NCI-H2081 (cell line): ENCODE results near the gene ST8SIA1.
"Not testable (repeated sequence)": the region's sequence is repeated elsewhere in the genome, so short reads cannot be mapped to it uniquely, and the experiment has no call there.

Source experiments
- DNase-seq, 2 experiments: peaks; one replicate each; lab custom pipeline; 2025; lab: John Stamatoyannopoulos, UW

The ST8SIA1 gene

DNA sequence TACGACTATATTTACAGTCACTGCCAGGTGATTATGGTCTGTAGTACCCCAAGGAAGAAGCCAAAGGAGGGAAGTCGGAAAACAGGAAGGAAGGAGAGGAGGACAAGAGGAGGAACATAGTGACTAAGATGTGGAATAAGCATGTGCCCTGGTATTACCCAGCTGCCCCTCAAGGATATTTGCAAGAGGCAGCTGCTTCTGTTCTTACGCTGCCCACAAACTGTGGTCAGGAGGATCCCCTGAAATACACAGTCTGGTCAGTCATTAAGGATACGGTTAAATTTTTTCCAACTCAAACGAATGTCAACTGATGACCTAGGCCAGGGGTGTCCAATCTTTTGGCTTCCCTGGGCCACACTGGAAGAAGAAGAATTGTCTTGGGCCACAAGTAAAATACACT, 162.0 kb downstream of the ST8SIA1 start:
- no peak for DNase-seq

GRCh38 chr12:22169376-22169775, 165.1 kb downstream of the ST8SIA1 start:
- no peak for DNase-seq

- DNase-seq, result no peak
These were observed 170.4 kb downstream of the ST8SIA1 start for GRCh38 chr12:22164139-22164538.

- no peak for DNase-seq
These were observed 170.9 kb downstream of the ST8SIA1 start for GRCh38 chr12:22163594-22163993.

- no peak for DNase-seq
These were observed 174.0 kb downstream of the ST8SIA1 start for GRCh38 chr12:22160396-22161003.

DNA sequence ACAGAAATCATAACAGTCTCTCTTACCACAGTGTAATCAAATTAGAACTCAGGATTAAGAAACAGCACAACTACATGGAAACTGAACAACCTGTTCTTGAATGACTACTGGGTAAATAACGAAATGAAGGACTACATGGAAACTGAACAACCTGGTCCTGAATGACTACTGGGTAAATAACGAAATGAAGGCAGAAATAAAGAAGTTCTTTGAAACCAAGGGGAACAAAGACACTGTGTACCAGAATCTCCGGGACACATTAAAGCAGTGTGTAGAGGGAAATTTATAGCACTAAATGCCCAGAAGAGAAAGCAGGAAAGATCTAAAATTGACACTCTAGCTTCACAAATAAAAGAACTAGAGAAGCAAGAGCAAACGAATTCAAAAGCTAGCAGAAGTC, 185.2 kb downstream of the ST8SIA1 start:
- DNase-seq, result not testable (repeated sequence)

DNA sequence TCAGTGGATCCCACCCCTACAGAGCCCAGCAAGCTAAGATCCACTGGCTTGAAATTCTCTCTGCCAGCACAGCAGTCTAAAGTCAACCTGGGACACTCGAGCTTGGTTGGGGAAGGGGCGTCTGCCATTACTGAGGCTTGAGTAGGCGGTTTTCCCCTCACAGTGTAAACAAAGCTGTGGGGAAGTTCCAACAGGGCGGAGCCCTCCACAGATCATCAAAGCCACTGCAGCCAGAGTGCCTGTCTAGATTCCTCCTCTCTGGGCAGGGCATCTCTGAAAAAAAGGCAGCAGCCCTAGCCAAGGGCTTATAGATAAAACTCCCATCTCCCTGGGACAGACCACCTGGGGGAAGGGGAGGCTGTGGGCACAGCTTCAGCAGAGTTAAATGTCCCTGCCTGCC, 187.8 kb downstream of the ST8SIA1 start:
- not testable (repeated sequence) for DNase-seq
